Left colon (tissue), 2 donors: Measurements from ENCODE around the gene BTNL8. TPM values are rescaled to one million over a fixed set of nuclear protein-coding genes. Genes with fewer than 3 reads are reported as not detected.
"Not testable (repeated sequence)": the region's sequence is repeated elsewhere in the genome, so short reads cannot be mapped to it uniquely, and the experiment has no call there.

Experiments used
- ATAC-seq: fragments of 200-7000 bp; cut with Tn5 transposase; one replicate; pipeline ENCODE4 v1.9.1; 2020; ENCODE audit warnings: mild to moderate bottlenecking, moderate library complexity
- DNase-seq, 2 donors: peaks; one replicate each; pipeline ENCODE4 v3.0.0-alpha.2; 2020
- intact Hi-C, 2 donors: fragments of 100-400 bp; cut with DNase I in 1 of 2; cut with micrococcal nuclease in 1 of 2; formaldehyde crosslinking; loops; one replicate each; pipeline versions ENCODE4 v1.11.2 to v1.14.0; 2022; cut with DNase I, micrococcal nuclease
- total RNA-seq, 2 donors: library from RNA; stranded (reverse); fragmentation: NEBNext Ultra II Directional; extraction: Animal tissue kit (Norgen Biotek cat#: 25700); gene quantifications; one replicate each; pipeline ENCODE4 v1.2.1, GENCODE V29; 2021
- donor health status: DM: no; HTN: no; CAD: no.
- donor health status: DM: yes; HTN: yes; CAD: no.

The BTNL8 gene
- total RNA-seq, 2 donors from 2014 or later = 33.0 to 134 TPM

- peak; percentile 72 for ATAC-seq
- DNase-seq = peak in 1 of 2 donors; percentile 33
- intact Hi-C loops = no loop called here
These were observed 25.1 kb upstream of the BTNL8 start for GRCh38 chr5:180873615-180874520.

GRCh38 chr5:180874804-180875582 is 24.0 kb upstream of the BTNL8 start:
- no peak for DNase-seq
- ATAC-seq = no peak
- intact Hi-C loops = no loop called here

- no peak for DNase-seq
- intact Hi-C loops = no loop called here
- no peak for ATAC-seq
These were observed 23.0 kb upstream of the BTNL8 start for GRCh38 chr5:180875860-180876426.

- intact Hi-C loops = not testable (repeated sequence)
- ATAC-seq (peak; percentile 100), DNase-seq (peak; percentile 84 to 92)
These were observed 13.0 kb upstream of the BTNL8 start for GRCh38 chr5:180885845-180886529.

- intact Hi-C loops = no loop called here
- DNase-seq (no peak), ATAC-seq (no peak)
These were observed 9.6 kb upstream of the BTNL8 start for GRCh38 chr5:180889381-180889780.

GRCh38 chr5:180895330-180895729 is 3.6 kb upstream of the BTNL8 start:
- intact Hi-C loops, ATAC-seq, DNase-seq: not testable (repeated sequence)

- DNase-seq (no peak), ATAC-seq (no peak)
- intact Hi-C loops = no loop called here
These were observed 1.2 kb downstream of the BTNL8 start for GRCh38 chr5:180900178-180900577.

- intact Hi-C loops = no loop called here
- ATAC-seq (no peak), DNase-seq (no peak)
These were observed 2.5 kb downstream of the BTNL8 start for GRCh38 chr5:180901319-180902009.

- ATAC-seq (no peak), DNase-seq (no peak)
- intact Hi-C loops = no loop called here
These were observed 9.4 kb downstream of the BTNL8 start for GRCh38 chr5:180908400-180908799.

GRCh38 chr5:180908998-180909731 is 10.2 kb downstream of the BTNL8 start:
- ATAC-seq (peak; percentile 88), DNase-seq (no peak)
- intact Hi-C loops = no loop called here

- intact Hi-C loops = no loop called here
- no peak for DNase-seq
- ATAC-seq = no peak
These were observed 10.8 kb downstream of the BTNL8 start for GRCh38 chr5:180909782-180910181.

- ATAC-seq (peak; percentile 45), DNase-seq (no peak)
- intact Hi-C loops = no loop called here
These were observed 11.2 kb downstream of the BTNL8 start for GRCh38 chr5:180910182-180910581.

- DNase-seq = no peak
- ATAC-seq = no peak
- intact Hi-C loops = no loop called here
These were observed 11.8 kb downstream of the BTNL8 start for GRCh38 chr5:180910735-180911134.

GRCh38 chr5:180914646-180915045 is 15.7 kb downstream of the BTNL8 start:
- no peak for ATAC-seq
- intact Hi-C loops = no loop called here

GRCh38 chr5:180915924-180916323 is 17.0 kb downstream of the BTNL8 start:
- intact Hi-C loops = no loop called here
- ATAC-seq = no peak
- DNase-seq = no peak

More at GRCh38 chr5:180914646-180915045, 15.7 kb downstream of the BTNL8 start:
- no peak for DNase-seq

GRCh38 chr5:180918380-180918779 is 19.4 kb downstream of the BTNL8 start:
- ATAC-seq (no peak), DNase-seq (no peak)
- intact Hi-C loops = no loop called here

GRCh38 chr5:180920710-180921109 is 21.8 kb downstream of the BTNL8 start:
- ATAC-seq = no peak
- DNase-seq = no peak
- intact Hi-C loops = no loop called here

- DNase-seq (no peak), ATAC-seq (no peak)
- intact Hi-C loops = no loop called here
These were observed 24.0 kb downstream of the BTNL8 start for GRCh38 chr5:180922932-180923331.
